Measurements from ENCODE around the gene PTPN2.

The PTPN2 gene

GRCh38 chr18:12745095-12745795 is 138.8 kb downstream of the PTPN2 start:
- DNase-seq (ENCODE audit: low spot score) = peak; percentile 49

GRCh38 chr18:12744103-12744502 is 139.9 kb downstream of the PTPN2 start:
- DNase-seq (ENCODE audit: low spot score) = peak; percentile 74

- no peak for DNase-seq (ENCODE audit: low spot score)
Measured at GRCh38 chr18:12742453-12742852, 141.6 kb downstream of the PTPN2 start.
